OCI-M2 (cell line): ENCODE data around the gene RPN2.
A peak's percentile ranks its signal among the peaks of the same experiment; 100 is the strongest.
"Not testable (repeated sequence)": the region's sequence is repeated elsewhere in the genome, so short reads cannot be mapped to it uniquely, and the experiment has no call there.

Experiments used
- DNase-seq: peaks from one replicate; lab custom pipeline; 2025; ENCODE audit not compliant: unreplicated experiment; lab: John Stamatoyannopoulos, UW

The RPN2 gene

GRCh38 chr20:37178839-37179682 is at the start of gene RPN2, which contains the start of gene MROH8:
TSS of gene RPN2 (plus strand) at chr20:37179330. CDS start at chr20:37179357, 27 bp downstream.
TSS of gene MROH8 (minus strand) at chr20:37179548.
- DNase-seq, result peak; percentile 81

DNA sequence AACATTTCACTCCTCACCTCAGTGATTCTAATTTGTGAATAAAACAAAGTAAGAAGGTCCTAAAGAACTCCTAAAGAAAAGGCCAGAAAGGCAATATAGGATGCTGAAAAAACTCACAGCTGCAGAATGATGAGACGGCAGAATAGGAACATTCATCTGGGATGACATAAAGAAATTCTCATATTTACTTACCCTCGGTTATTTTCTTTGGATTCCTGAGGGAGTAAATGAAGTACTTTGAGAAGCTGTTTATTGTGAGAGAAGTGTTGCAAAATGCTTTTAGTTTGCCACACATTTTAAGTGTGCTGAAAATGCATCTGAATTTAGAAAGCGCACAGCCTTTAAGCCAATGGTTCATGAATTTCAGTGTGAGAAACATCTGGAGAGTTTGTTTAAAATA is 47.6 kb upstream of the RPN2 start:
- DNase-seq, result no peak

DNA sequence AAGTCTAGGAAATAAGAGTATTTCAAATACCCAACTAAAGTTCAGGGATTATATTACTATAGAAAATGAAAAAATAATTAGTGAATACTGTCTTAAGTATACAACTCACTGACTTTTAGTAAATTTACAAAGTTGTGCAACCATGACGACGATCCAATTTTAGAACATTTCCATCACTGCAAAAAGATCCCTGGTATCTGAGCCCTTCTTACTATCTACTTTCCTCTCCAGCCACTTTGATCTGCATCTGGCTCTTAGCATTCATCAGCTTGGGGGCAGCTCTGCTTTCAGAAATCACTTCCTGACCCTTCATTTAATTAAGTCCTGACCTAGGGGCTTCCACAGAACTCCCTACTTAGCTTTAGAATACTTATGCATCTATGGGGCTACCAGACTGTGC is 45.2 kb upstream of the RPN2 start:
- DNase-seq, result no peak

DNA sequence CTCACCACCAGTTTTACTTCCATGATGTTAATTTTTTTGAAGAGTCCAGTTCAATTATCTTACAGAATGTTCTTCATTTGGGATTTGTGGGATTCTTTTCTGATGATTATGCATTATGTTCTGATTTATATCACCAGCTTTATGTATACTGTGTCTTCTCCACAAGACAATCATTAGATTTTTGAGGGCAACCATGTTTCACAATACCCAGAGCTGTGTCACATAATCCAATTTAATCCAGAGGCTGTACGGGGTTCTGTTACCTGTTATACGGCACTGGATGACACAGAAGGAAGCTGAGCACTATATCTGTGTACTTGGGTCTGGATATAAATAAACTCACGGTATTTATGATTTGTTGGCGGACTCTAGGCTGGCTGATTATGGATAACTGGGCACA is 41.6 kb upstream of the RPN2 start:
- DNase-seq, result no peak

GRCh38 chr20:37142708-37143107 is 36.4 kb upstream of the RPN2 start:
- no peak for DNase-seq

- no peak for DNase-seq
Observed at GRCh38 chr20:37144856-37145404, 34.2 kb upstream of the RPN2 start.

DNA sequence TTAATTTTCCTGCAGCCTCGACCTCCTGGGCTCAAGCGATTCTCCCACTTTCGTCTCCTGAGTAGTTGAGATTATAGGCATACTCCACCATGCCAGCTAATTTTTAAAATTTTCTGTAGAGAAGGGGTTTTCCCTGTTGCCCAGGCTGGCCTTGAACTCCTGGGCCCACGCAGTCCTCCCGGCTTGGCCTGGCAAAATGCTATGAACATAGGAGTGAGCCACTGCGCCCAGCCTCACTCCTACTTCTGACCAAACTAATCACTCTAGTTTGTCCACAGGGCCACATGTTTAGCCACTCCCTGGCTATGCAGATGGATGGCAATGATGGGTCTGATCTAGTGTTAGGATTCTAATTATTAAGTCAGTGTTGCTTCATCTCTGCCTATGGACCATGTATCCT is 31.9 kb upstream of the RPN2 start:
- DNase-seq, result no peak

DNA sequence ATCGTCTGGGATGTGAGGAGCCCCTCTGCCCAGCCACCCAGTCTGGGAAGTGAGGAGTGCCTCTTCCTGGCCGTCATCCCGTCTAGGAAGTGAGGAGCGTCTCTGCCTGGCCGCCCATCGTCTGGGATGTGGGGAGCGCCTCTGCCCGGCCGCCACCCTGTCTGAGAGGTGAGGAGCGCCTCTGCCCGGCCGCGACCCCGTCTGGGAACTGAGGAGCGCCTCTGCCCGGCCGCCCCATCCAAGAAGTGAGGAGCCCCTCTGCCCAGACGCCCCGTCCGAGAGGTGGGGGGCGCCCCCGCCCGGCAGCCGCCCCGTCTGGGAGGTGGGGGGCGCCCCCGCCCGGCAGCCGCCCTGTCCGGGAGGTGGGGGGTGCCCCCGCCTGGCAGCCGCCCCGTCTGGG is 28.3 kb upstream of the RPN2 start:
- not testable (repeated sequence) for DNase-seq

DNA sequence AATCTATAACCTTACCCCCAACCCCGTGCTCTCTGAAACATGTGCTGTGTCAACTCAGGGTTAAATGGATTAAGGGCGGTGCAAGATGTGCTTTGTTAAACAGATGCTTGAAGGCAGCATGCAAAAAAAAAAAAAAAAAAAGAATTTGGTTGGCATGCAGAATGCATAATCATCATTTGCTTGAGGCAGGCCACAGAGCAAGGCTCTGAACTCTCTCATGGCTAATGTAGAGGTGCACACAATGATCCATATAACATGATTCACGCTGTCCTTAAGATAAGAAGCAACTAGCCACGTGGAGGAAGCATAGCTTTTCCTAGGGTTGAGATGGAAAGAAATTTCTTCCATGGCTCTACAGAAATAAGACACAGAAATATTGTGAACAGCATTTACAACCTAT is 27.6 kb upstream of the RPN2 start:
- DNase-seq, result no peak

DNA sequence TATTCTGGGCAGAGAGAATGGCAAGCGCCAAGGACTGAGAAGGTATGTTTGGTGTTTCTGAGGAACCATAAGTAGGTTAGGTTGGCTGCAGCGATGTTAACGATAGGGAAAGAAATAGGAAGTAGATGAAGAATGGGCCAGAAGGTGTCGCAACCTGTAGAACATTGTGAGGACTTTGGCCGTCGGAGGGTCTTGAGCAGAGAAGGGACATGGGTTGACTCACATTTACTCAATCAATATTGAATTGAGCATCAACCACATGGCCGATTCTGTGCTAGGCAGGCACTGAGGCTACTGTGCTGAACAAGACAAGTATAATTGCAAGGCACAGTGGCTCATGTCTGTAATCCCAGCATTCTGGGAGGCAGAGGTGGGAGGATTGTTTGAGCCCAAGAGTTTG is 26.8 kb upstream of the RPN2 start:
- no peak for DNase-seq

GRCh38 chr20:37154684-37155298 is 24.3 kb upstream of the RPN2 start:
- no peak for DNase-seq

DNA sequence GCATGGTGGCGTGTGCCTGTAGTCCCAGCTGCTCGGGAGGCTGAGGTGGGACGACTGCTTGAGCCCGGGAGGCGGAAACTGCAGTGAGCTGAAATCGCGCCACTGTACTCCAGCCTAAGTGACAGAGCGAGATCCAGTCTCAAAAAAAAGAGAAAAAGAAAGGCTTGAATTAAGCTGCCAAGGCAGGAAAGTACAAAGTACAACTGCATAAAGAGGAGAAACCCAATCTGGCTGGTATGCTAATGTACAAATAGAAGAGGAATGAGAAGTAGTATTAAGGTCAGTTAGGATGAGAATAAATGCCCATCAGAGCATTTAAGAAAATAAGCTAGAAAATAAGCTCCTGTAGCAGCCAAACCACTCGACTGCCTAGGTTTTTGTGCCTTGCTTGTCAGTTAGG is 23.1 kb upstream of the RPN2 start:
- no peak for DNase-seq

DNA sequence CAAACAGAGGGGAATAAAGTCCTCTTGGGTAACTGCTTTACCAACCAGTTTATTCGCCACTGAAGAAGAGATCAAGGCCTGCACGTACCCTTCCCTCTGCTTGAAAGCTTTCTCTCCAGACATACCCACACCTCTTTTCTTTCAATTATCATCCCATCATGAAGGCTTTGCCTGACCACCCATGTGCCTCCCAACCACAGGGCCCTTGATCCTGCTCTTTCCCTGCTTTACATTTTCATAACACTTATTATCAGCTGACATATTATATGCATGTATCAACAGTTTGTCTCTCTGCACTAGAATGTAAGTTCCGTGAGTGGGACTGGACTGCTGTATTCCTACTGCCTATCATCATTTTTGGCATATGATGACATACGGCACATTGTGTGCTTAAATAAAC is 20.9 kb upstream of the RPN2 start:
- no peak for DNase-seq

DNA sequence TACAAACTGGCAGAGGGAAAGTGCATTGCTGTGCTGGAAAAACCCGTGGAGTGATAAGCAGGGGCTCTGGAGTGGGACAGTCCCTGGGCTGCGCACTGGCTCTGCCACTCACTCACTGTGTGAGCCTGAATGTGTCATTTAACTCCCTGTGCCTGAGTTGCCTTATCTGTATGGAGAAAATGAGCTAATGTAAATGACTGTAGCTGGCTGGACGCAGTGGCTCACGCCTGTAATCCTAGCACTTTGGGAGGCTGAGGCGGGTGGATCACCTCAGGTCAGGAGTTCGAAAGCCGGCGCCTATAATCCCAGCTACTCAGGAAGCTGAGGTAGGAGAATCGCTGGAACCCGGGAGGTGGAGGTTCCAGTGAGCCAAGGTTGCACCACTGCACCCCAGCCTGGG is 18.4 kb upstream of the RPN2 start:
- DNase-seq, result no peak

DNA sequence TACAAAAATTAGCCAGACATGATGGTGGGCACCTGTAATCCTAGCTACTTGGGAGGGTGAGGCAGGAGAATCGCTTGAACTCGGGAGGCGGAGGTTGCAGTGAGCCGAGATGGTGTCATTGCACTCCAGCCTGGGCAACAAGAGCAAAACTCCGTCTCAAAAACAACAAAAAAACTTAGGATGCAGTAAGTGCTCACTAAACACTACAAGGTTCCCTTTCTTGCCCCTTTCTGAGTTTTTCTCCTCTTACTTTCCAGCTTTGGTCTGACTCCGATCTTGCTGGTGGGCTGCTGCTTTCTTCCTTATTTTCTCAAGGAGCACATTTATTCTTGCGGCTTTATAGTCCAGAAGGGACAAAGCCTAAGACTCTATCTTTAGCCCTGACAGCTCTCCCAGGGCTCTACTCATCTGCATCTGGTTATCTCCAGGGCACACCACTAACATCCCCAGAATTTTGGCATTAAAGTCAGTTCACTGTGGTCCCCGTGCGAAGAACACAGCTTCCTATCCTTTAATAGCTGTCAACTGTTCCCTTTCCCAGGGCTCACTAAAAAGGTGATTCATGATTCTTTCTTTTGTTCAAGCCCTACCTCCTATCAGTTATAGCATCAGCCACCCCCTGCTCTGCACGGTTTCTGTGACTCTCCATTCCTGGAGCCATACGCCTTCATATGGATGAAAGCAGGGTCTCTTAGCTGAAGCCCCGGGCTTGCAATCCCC is 17.1 kb upstream of the RPN2 start:
- no peak for DNase-seq

DNA sequence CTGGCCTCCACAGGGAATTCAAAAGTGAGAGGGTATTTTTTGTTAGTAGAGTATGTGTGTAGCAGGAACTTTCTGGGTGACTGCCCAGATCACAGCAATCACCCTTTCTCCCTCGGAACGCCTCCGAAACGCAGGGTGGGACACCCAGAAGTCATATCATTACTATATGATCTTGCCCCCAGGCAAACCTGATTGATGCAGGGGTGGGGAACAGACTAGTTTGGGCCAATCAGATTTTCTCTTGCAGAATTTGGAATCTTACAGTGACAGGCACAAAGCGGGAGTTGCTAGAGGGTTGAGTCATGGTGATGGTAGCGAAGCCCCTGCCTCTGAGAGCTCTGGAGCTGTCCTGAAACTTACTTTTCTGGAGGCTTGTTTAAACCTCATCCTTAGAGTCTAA is 16.5 kb upstream of the RPN2 start:
- no peak for DNase-seq

- DNase-seq, result no peak
Observed at GRCh38 chr20:37163832-37164554, 15.1 kb upstream of the RPN2 start.

GRCh38 chr20:37165031-37165430 is 14.1 kb upstream of the RPN2 start:
- no peak for DNase-seq

DNA sequence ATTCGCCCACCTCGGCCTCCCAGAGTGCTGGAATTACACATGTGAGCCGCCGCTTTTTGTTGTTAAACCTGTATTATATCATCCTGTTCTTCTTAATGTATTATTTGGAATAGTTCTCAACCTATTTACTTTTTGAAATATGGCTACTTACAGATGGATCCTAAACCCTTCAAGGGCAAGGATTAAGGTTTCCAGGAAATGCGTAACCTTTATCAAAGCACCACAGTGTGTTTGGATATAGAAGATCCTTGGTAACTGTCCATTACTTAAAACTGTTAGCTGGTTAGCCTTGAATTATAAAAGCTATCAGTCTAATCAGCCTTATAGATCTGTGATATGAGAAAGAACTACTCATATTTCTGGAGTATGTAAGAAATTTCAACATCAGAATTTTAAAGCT is 12.3 kb upstream of the RPN2 start:
- no peak for DNase-seq

GRCh38 chr20:37172836-37173235 is 6.3 kb upstream of the RPN2 start:
- no peak for DNase-seq
